T-cell (primary cell): Measurements from ENCODE around the gene MYCBP. TPM values are rescaled to one million over a fixed set of nuclear protein-coding genes. Genes with fewer than 3 reads are reported as not detected.

Source experiments
- ATAC-seq, 4 experiments: fragments of 200-7000 bp in 3 of 4; fragments of 150-1000 bp in 1 of 4; cut with Tn5 transposase; replicated peaks in 1 of 4; 1 replicate in 3 of 4; 2 replicates in 1 of 4; pipeline ENCODE4 v1.10.0; 2021; ENCODE audit warnings: moderate library complexity in 3 of 4, mild to moderate bottlenecking in 2 of 4, moderate number of reproducible peaks in 1 of 4
- CTCF ChIA-PET, 2 donors: fragments of 300-600 bp; sonication (Branson Sonifier 250); formaldehyde crosslinking; loops; one replicate each; lab custom pipeline; 2022; ENCODE audit warnings: antibody characterized with exemption in 2 of 2; lab: Charles Lee
- POLR2A ChIA-PET, 2 donors: fragments of 300-600 bp; sonication (Branson Sonifier 250); formaldehyde crosslinking; loops; one replicate each; lab custom pipeline; 2022; ENCODE audit warnings: antibody characterized with exemption in 2 of 2; lab: Charles Lee
- DNase-seq, 35 experiments: peaks; one replicate each; pipeline versions ENCODE4 v3.0.0 to v3.0.0-alpha.2; 2013 to 2023
- H3K27ac ChIP-seq: one replicate; pipeline ENCODE4 v1.5.1; 2013; ENCODE audit warnings: low read length
- H3K27me3 ChIP-seq, 2 experiments: replicated peaks in 1 of 2; 1 replicate in 1 of 2; 2 replicates in 1 of 2; pipeline versions ENCODE4 v1.6.1 to v1.7.0; 2013; ENCODE audit warnings: low read length in 1 of 2, mixed read lengths in 1 of 2; ENCODE audit not compliant: control insufficient read depth in 2 of 2, insufficient read depth in 2 of 2; ENCODE audit errors: extremely low read depth in 1 of 2
- H3K36me3 ChIP-seq, 2 donors: 1 replicate in 1 of 2; 2 replicates in 1 of 2; pipeline versions ENCODE4 v1.6.1 to v1.7.0; 2013; ENCODE audit warnings: low read length in 1 of 2; ENCODE audit not compliant: control insufficient read depth in 2 of 2, insufficient read depth in 1 of 2; ENCODE audit errors: extremely low read depth in 1 of 2
- H3K4me1 ChIP-seq, 2 experiments: 1 replicate in 1 of 2; 2 replicates in 1 of 2; pipeline versions ENCODE4 v1.6.1 to v1.7.0; 2013; ENCODE audit warnings: low read length in 2 of 2, mixed read lengths in 1 of 2; ENCODE audit not compliant: insufficient read depth in 2 of 2, control insufficient read depth in 1 of 2; ENCODE audit errors: extremely low read depth in 1 of 2
- H3K4me3 ChIP-seq, 2 donors: 1 replicate in 1 of 2; 2 replicates in 1 of 2; pipeline versions ENCODE4 v1.5.1 to v1.7.0; 2013; ENCODE audit warnings: mild to moderate bottlenecking in 2 of 2, low read length in 1 of 2, moderate library complexity in 1 of 2; ENCODE audit not compliant: control insufficient read depth in 1 of 2; ENCODE audit errors: extremely low read depth in 1 of 2
- H3K9me3 ChIP-seq: 2 replicates; pipeline ENCODE4 v1.7.0; 2013
- H3K27ac Mint-ChIP-seq, 2 donors: one replicate each; pipeline ENCODE4 v1.8.0; 2020 to 2021; ENCODE audit warnings: mild to moderate bottlenecking in 2 of 2, mixed read lengths in 2 of 2
- H3K27me3 Mint-ChIP-seq, 2 donors: one replicate each; pipeline ENCODE4 v1.8.0; 2021 to 2022; ENCODE audit warnings: mixed read lengths in 2 of 2
- H3K36me3 Mint-ChIP-seq: one replicate; pipeline ENCODE4 v1.8.0; 2021; ENCODE audit warnings: mixed read lengths
- H3K4me1 Mint-ChIP-seq, 3 donors: one replicate each; pipeline ENCODE4 v1.8.0; 2020 to 2022; ENCODE audit warnings: mixed read lengths in 3 of 3, mild to moderate bottlenecking in 1 of 3
- H3K4me3 Mint-ChIP-seq, 3 donors: one replicate each; pipeline ENCODE4 v1.8.0; 2020 to 2022; ENCODE audit warnings: mild to moderate bottlenecking in 3 of 3, mixed read lengths in 3 of 3, moderate library complexity in 3 of 3
- H3K9me3 Mint-ChIP-seq, 3 donors: one replicate each; pipeline ENCODE4 v1.8.0; 2020 to 2022; ENCODE audit warnings: mixed read lengths in 3 of 3
- WGBS: methylation state at CpG from one replicate; pipeline ENCODE4 v1.1.5; 2013; ENCODE audit warnings: missing lambda C conversion rate; ENCODE audit not compliant: insufficient coverage; 5-methylcytosine and 5-hydroxymethylcytosine counted together
- total RNA-seq, 35 experiments: library from RNA in 6 of 35; stranded (reverse) in 6 of 35; fragments of 120-200 nt in 1 of 35; gene quantifications; one replicate each; pipeline versions ENCODE4 v1.2.1 to v1.2.4 and lab custom pipeline; 2013 to 2026

The MYCBP gene
- total RNA-seq, 5 donors from 2014 or later (not counting 1 experiment from before 2014, with no cell fraction given), result 7.0 to 19.4 (median 17.2) TPM

- CTCF ChIA-PET, result interaction anchor here in 1 of 2 donors (0.7 kb wide), 1 partner anchor 193 kb away, joined by 3 read pairs; no protein-coding TSS in a partner anchor
- Histone ChIP-seq H3K27ac (no peak overlapping the region), H3K9me3 (no peaks in the 10 kb centered on the region), H3K4me1 (peaks cover 0 to 23% of the 10 kb centered on the region in 2 experiments), H3K4me3 (no peak overlapping the region), H3K27me3 (peaks cover 8 to 67% of the 10 kb centered on the region in 2 experiments), H3K36me3 (no peaks in the 10 kb centered on the region)
- no peak overlapping the region for H3K27ac Mint-ChIP-seq
- 21% methylated on average over 36 of the region's 36 CpGs for WGBS
- ATAC-seq, result peak in 3 of 4 experiments; percentile 27 to 63 (median 52)
- H3K36me3 Mint-ChIP-seq, result no peaks in the 10 kb centered on the region
- H3K9me3 Mint-ChIP-seq, result no peaks in the 10 kb centered on the region
- H3K4me3 Mint-ChIP-seq, result peak overlapping the region in 1 of 3 donors; percentile 14
- peaks cover 66 to 68% of the 10 kb centered on the region in 2 donors for H3K27me3 Mint-ChIP-seq
- peak in 3 of 35 experiments; percentile 7 to 12 (median 9) for DNase-seq
- POLR2A ChIA-PET, result no interaction called here
- peaks cover 0 to 22% (median 20%) of the 10 kb centered on the region in 3 donors for H3K4me1 Mint-ChIP-seq
Observed at GRCh38 chr1:38815903-38816627, 57.1 kb downstream of the MYCBP start.

GRCh38 chr1:38814984-38815464 is 58.1 kb downstream of the MYCBP start:
- Mint-ChIP-seq H3K27ac (no peak overlapping the region), H3K27me3 (peaks cover 72 to 73% of the 10 kb centered on the region in 2 donors), H3K9me3 (no peaks in the 10 kb centered on the region), H3K4me3 (no peak overlapping the region), H3K36me3 (no peaks in the 10 kb centered on the region), H3K4me1 (peaks cover 0 to 22% (median 20%) of the 10 kb centered on the region in 3 donors)
- no peak overlapping the region for H3K27ac ChIP-seq
- no peaks in the 10 kb centered on the region for H3K9me3 ChIP-seq
- no peak for ATAC-seq
- CTCF ChIA-PET, result no interaction called here
- H3K36me3 ChIP-seq, result no peaks in the 10 kb centered on the region
- WGBS, result no CpG with 5 or more reads among the region's 1 CpG
- POLR2A ChIA-PET, result no interaction called here
- H3K4me1 ChIP-seq, result peaks cover 0 to 23% of the 10 kb centered on the region in 2 experiments
- peaks cover 11 to 67% of the 10 kb centered on the region in 2 experiments for H3K27me3 ChIP-seq
- H3K4me3 ChIP-seq, result no peak overlapping the region
- no peak for DNase-seq

GRCh38 chr1:38814444-38814983 is 58.6 kb downstream of the MYCBP start:
- Mint-ChIP-seq H3K36me3 (no peaks in the 10 kb centered on the region), H3K4me3 (no peak overlapping the region), H3K27ac (no peak overlapping the region), H3K9me3 (no peaks in the 10 kb centered on the region), H3K4me1 (peaks cover 0 to 22% (median 20%) of the 10 kb centered on the region in 3 donors), H3K27me3 (peaks cover 68 to 70% of the 10 kb centered on the region in 2 donors)
- no peaks in the 10 kb centered on the region for H3K36me3 ChIP-seq
- no peak for ATAC-seq
- H3K4me1 ChIP-seq, result peaks cover 0 to 23% of the 10 kb centered on the region in 2 experiments
- H3K4me3 ChIP-seq, result no peak overlapping the region
- POLR2A ChIA-PET, result no interaction called here
- H3K27ac ChIP-seq, result no peak overlapping the region
- peaks cover 10 to 68% of the 10 kb centered on the region in 2 experiments for H3K27me3 ChIP-seq
- no peak for DNase-seq
- WGBS, result 60% methylated on average over 1 of the region's 7 CpGs
- CTCF ChIA-PET, result no interaction called here
- no peaks in the 10 kb centered on the region for H3K9me3 ChIP-seq

GRCh38 chr1:38812981-38813380 is 60.2 kb downstream of the MYCBP start:
- peaks cover 0 to 15% of the 10 kb centered on the region in 2 experiments for H3K4me1 ChIP-seq
- Mint-ChIP-seq H3K4me1 (peaks cover 0 to 18% (median 15%) of the 10 kb centered on the region in 3 donors), H3K27ac (no peak overlapping the region), H3K36me3 (no peaks in the 10 kb centered on the region), H3K4me3 (no peak overlapping the region), H3K27me3 (peaks cover 71 to 78% of the 10 kb centered on the region in 2 donors), H3K9me3 (no peaks in the 10 kb centered on the region)
- ChIA-PET CTCF (no interaction called here), POLR2A (no interaction called here)
- peaks cover 13 to 60% of the 10 kb centered on the region in 2 experiments for H3K27me3 ChIP-seq
- H3K36me3 ChIP-seq, result no peaks in the 10 kb centered on the region
- no peak for DNase-seq
- no peak overlapping the region for H3K27ac ChIP-seq
- no peaks in the 10 kb centered on the region for H3K9me3 ChIP-seq
- no peak overlapping the region for H3K4me3 ChIP-seq
- no peak for ATAC-seq
- 48% methylated on average over 3 of the region's 5 CpGs for WGBS

Other genes with a start within 250 kb of the MYCBP start
- gene RRAGC, start 13.6 kb downstream of the MYCBP start, total RNA-seq, result 10 to 100 TPM; 14.8 to 22.1 (median 18.8) TPM
- gene GJA9, start 8.2 kb upstream of the MYCBP start, total RNA-seq, result not detected
- not detected for gene RHBDL2, start 68.5 kb upstream of the MYCBP start, total RNA-seq
- 10 to 100 TPM; 62.7 to 79.8 (median 72.7) TPM for gene AKIRIN1, start 117.9 kb upstream of the MYCBP start, total RNA-seq
- 100 to 1,000 TPM in 3 of 5 donors, 10 to 100 TPM in 2; 95.3 to 120 (median 101) TPM for gene NDUFS5, start 153.0 kb upstream of the MYCBP start, total RNA-seq